Endothelial cell (in vitro differentiated cells): Measurements from ENCODE around the gene LTB4R. TPM values are rescaled to one million over a fixed set of nuclear protein-coding genes. Genes with fewer than 3 reads are reported as not detected.

ENCODE experiments used
- DNase-seq: peaks from one replicate; pipeline ENCODE4 v3.0.0; 2021; ENCODE audit warnings: low spot score
- H3K27ac Mint-ChIP-seq: one replicate; pipeline ENCODE4 v1.8.0; 2021; ENCODE audit warnings: mixed read lengths, inconsistent platforms; ENCODE audit not compliant: unreplicated experiment
- H3K27me3 Mint-ChIP-seq: one replicate; pipeline ENCODE4 v1.8.0; 2021; ENCODE audit warnings: mild to moderate bottlenecking, moderate library complexity, mixed read lengths, inconsistent platforms; ENCODE audit not compliant: unreplicated experiment
- H3K36me3 Mint-ChIP-seq: one replicate; pipeline ENCODE4 v1.8.0; 2021; ENCODE audit warnings: mild to moderate bottlenecking, low read depth, mixed read lengths, inconsistent platforms; ENCODE audit not compliant: unreplicated experiment
- H3K4me1 Mint-ChIP-seq: one replicate; pipeline ENCODE4 v1.8.0; 2021; ENCODE audit warnings: mild to moderate bottlenecking, mixed read lengths, inconsistent platforms; ENCODE audit not compliant: unreplicated experiment
- H3K4me3 Mint-ChIP-seq: one replicate; pipeline ENCODE4 v1.8.0; 2021; ENCODE audit warnings: mild to moderate bottlenecking, mixed read lengths, inconsistent platforms; ENCODE audit not compliant: unreplicated experiment
- H3K9me3 Mint-ChIP-seq: one replicate; pipeline ENCODE4 v1.8.0; 2021; ENCODE audit warnings: mixed read lengths, inconsistent platforms; ENCODE audit not compliant: unreplicated experiment
- CTCF ChIP-seq: fragments of 200-600 bp; sonication (generic); IDR thresholded peaks from one replicate; pipeline ENCODE4 v1.5.0; 2021; ENCODE audit warnings: antibody characterized with exemption; ENCODE audit not compliant: unreplicated experiment
- total RNA-seq: library from RNA; stranded (reverse); fragmentation: NEBNext Ultra II Directional; extraction: Animal tissue kit (Norgen Biotek cat#: 25700); gene quantifications from one replicate; pipeline ENCODE4 v1.2.1, GENCODE V29; 2021; ENCODE audit not compliant: unreplicated experiment

LTB4R gene
- total RNA-seq, 1 donor from 2014 or later, result 9.5 TPM

- Mint-ChIP-seq H3K4me3 (peak overlapping the region; percentile 93), H3K9me3 (no peaks in the 10 kb centered on the region), H3K27me3 (peaks cover 16% of the 10 kb centered on the region), H3K36me3 (peaks cover 43% of the 10 kb centered on the region), H3K27ac (peak overlapping the region; percentile 74), H3K4me1 (peaks cover 24% of the 10 kb centered on the region)
- no peak for TF ChIP-seq CTCF
- DNase-seq, result no peak
These were observed 10.8 kb upstream of the LTB4R start for GRCh38 chr14:24300326-24300980.

GRCh38 chr14:24304019-24304387 is 7.3 kb upstream of the LTB4R start:
- Mint-ChIP-seq H3K9me3 (no peaks in the 10 kb centered on the region), H3K27me3 (peaks cover 14% of the 10 kb centered on the region), H3K4me1 (peaks cover 28% of the 10 kb centered on the region), H3K36me3 (peaks cover 40% of the 10 kb centered on the region), H3K4me3 (peak overlapping the region; percentile 62), H3K27ac (no peak overlapping the region)
- no peak for TF ChIP-seq CTCF
- DNase-seq, result no peak

GRCh38 chr14:24307156-24307574 is 4.1 kb upstream of the LTB4R start:
- TF ChIP-seq CTCF, result no peak
- peaks cover 46% of the 10 kb centered on the region for H3K36me3 Mint-ChIP-seq
- H3K27ac Mint-ChIP-seq, result no peak overlapping the region

GRCh38 chr14:24307575-24308341 is 3.5 kb upstream of the LTB4R start, which contains the start of gene CIDEB:
CIDEB (minus strand) TSS chr14:24307977; CDS start chr14:24307858, 119 bp downstream.
- peak; percentile 78 for DNase-seq
- H3K27ac Mint-ChIP-seq, result no peak within 1 kb of the TSS

More at GRCh38 chr14:24307156-24307574, 4.1 kb upstream of the LTB4R start:
- Mint-ChIP-seq H3K9me3 (no peaks in the 10 kb centered on the region), H3K4me3 (no peak overlapping the region), H3K4me1 (peaks cover 34% of the 10 kb centered on the region), H3K27me3 (peaks cover 11% of the 10 kb centered on the region)
- DNase-seq, result no peak

More at GRCh38 chr14:24307575-24308341, 3.5 kb upstream of the LTB4R start, which contains the start of gene CIDEB:
- TF ChIP-seq CTCF, result peak; percentile 70
- Mint-ChIP-seq H3K4me1 (peaks cover 40% of the 10 kb centered on the region), H3K36me3 (peaks cover 41% of the 10 kb centered on the region), H3K9me3 (no peaks in the 10 kb centered on the region), H3K4me3 (peak within 1 kb of the TSS; percentile 63), H3K27me3 (peaks cover 13% of the 10 kb centered on the region)
